ENCODE measurements around the gene RPTN. TPM values are rescaled to one million over a fixed set of nuclear protein-coding genes. Genes with fewer than 3 reads are reported as not detected.
A peak's percentile ranks its signal among the peaks of the same experiment; 100 is the strongest.
"Not testable (repeated sequence)": the region's sequence is repeated elsewhere in the genome, so short reads cannot be mapped to it uniquely, and the experiment has no call there.

RPTN gene
- total RNA-seq, 1 experiment from 2014 or later = not detected

- no peak for DNase-seq (ENCODE audit: low spot score)
These were observed 6.5 kb upstream of the RPTN start for GRCh38 chr1:152165286-152166077.

DNA sequence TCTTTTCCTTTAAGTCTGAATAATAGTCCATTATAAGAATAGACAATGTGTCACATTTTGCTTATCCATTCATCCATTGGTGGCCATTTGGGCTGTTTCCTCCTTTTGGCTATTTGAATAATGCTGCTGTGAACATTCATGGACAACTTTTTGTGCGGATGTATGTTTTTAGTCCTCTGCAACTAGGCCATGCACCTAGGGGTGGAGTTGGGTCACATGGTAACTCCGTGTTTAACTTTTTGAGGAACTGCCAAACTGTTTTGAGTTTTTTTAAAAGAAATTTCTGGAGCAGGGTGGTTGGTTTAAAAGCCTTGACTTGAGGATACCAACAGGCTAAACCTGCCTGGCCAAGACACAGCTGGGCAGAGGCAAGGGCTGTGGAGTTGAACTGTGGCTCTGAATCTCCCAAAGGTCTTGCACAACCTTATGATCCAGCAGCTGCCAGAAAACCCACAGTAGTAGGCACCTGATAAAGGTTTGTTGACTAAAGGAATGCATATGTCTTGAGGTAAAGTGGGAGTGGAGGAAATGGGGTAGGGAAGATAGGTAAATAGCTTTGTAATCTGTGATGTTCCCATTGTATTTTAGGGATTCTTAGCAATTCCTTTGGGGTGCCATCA is 5.6 kb upstream of the RPTN start:
- DNase-seq (ENCODE audit: low spot score) = no peak

GRCh38 chr1:152162792-152163463 is 3.9 kb upstream of the RPTN start:
- no peak for DNase-seq (ENCODE audit: low spot score)

DNA sequence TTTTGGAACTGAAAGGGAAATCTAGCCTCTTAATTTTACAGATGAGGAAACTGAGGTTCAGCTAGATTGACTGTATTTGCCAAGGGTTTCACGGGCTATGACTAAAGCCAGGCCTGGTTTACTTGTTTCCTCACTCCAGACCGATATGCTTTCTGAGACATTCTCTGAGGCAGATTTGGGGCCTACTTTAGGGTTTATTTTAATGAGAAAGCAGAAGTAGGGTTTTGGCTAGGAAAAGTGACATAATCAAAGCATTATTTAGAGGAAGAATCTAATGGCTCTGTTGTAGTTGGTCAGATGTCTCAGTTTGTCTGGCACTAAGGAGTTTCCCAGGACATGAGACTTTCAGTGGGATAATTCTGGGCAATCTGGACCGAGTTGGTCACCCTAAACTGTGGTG is 1.5 kb upstream of the RPTN start:
- no peak for DNase-seq (ENCODE audit: low spot score)

DNA sequence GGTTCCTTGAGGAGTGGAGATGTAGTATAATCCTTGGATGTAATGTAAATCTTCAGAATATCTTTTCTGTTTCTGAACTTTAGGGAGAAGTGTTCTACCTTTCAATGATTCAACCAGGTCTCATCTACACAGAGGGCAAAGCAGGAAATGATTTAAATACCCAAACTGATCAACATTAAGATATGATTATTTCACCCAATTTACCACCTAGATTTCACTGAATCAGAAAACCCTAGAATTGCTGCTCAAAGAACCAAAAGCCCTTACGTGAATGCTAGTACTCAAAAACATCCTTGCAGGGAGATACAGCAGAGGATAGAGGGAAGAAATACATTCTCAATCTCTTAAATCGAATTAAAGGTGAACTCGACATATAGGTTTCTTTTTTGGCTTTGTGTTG is 5.0 kb downstream of the RPTN start:
- no peak for DNase-seq (ENCODE audit: low spot score)

DNA sequence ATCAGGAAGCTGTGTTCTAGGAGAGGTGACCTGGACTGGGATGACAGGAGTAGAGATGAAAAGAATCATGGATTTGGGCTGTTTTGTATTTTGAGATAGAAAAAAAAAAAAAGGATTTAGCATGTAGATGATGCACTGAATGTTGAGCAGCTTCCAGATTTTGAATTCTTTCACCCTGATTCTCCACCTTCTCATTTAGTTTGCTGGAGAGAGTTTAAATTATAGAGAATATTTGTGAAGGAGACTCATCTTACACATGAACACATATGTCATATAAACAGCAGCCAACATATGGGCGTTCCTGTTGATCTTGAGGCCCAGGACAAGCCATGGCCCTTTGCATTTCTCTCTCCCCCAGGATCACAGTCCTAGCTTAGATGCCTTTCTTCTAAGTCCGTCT is 7.4 kb downstream of the RPTN start:
- DNase-seq (ENCODE audit: low spot score) = no peak

GRCh38 chr1:152148981-152149380 is 10.0 kb downstream of the RPTN start:
- no peak for DNase-seq (ENCODE audit: low spot score)

DNA sequence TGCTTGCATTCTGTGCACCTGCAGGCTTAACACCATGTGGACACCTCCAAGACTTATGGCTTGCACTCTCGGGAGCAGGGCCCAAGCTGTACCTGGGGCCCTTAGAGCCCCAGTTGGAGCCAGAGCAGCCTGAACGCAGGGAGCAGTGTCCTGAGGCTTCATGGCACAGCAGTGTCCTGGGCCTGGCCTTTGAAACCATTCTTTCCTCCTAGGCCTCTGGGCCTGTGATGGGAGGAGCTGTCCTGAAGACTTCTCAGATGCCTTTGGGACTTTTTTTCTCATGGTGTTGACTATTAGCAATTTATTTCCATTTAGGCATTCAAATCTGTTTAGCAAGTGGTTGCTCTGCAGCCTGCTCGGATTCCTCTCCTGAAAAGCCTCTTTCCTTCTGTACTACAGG is 11.0 kb downstream of the RPTN start:
- DNase-seq (ENCODE audit: low spot score) = no peak

DNA sequence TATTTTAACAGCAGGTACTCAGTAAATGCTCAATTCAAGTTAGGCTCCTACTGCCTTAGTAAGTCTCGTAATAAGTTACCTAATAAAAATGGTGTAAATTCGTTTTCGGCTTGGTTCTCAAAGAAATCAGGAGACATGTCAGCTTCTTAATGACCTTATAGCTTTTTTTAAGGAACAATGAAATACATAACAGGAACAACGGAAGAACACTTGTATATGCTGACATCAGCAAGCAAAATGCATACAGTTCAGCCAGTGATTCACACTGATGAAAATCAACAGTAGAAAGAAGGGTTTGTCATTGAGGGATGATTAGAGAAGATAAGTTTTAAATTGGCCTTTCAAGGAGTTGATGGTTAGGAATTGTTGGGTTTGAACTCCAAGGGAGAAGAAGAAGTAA is 13.3 kb downstream of the RPTN start:
- DNase-seq (ENCODE audit: low spot score) = no peak

GRCh38 chr1:152144674-152145183 is 14.3 kb downstream of the RPTN start:
- not testable (repeated sequence) for DNase-seq (ENCODE audit: low spot score)

DNA sequence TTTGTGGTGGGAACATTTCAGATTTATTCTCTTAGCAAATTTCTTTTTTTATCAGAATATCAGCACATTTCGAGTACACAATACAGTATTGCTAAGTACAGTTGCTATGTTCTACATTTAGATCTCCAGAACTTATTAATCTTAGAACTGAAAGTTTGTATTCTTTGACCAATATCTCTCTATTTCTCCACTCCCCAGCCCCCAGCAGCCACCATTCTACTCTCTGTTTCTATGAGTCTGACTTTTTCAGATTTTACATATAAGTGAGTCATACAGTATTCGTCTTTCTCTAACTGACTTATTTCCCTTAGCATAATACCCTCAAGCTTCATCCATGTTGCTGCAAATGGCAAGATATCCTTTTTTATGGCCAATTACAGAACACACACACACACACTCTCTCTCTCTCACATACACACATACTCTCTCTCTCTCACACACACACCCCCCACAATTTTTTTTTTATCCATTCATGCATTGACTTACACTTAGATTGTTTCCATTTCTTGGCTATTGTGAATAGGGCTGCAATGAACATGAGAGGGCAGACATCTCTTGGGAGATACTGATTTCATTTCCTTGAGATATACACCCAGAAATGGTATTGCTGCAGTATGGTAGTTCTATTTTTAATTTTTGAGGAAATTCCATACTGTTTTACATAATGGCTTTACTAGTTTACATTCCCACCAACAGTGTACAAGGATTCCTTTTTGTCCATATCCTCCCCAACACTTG is 15.7 kb downstream of the RPTN start:
- no peak for DNase-seq (ENCODE audit: low spot score)

DNA sequence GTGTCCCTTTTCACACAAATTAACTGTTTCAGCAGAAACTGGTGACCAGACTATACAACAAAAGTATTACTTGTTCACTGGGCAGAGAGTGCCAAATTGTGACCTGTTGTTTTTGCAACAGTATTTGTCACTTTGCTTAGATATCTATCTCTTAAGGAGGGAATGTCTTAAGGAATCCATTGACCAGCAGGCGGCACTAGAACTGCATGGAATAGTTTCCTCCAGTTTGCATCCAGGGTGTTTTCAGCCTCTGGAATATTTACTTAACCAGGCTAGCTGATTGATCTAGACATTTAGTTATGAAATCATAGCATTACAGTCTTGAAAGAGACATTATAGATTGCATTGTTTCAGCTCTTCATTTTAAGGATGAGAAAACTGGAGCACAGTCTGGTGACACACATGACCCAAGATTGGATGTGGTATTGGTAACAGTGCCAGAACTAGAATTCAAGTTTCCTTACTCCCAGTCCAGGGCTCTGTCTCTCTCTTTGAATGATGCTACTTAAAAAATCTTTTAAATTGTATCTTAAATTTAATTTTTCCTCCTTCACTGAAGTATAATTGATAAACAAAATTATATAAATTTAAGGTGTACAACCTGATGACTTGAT is 16.9 kb downstream of the RPTN start:
- DNase-seq (ENCODE audit: low spot score) = peak; percentile 62

- no peak for DNase-seq (ENCODE audit: low spot score)
These were observed 21.8 kb downstream of the RPTN start for GRCh38 chr1:152137215-152137614.

DNA sequence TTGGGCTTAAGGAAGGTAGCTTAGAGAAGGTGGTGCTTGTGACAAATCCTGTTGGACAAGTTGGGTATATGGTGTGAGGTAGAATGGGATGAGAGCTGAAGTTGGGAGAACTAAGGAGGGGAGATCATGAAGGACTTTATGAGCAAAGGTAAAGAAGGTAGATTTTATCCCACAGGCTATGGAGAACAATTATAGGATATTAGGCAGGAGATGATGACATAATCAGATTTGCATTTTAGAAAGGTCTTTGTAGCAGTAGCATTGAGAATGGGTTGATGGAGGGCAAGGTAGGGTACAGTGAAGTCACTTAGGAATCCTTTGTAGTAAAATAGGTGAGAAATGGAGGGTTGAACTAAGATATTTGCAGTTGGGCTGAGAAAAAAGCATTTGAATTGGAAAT is 28.8 kb downstream of the RPTN start:
- no peak for DNase-seq (ENCODE audit: low spot score)

- no peak for DNase-seq (ENCODE audit: low spot score)
These were observed 31.4 kb downstream of the RPTN start for GRCh38 chr1:152127673-152128072.

GRCh38 chr1:152125834-152126443 is 33.1 kb downstream of the RPTN start:
- DNase-seq (ENCODE audit: low spot score) = no peak

DNA sequence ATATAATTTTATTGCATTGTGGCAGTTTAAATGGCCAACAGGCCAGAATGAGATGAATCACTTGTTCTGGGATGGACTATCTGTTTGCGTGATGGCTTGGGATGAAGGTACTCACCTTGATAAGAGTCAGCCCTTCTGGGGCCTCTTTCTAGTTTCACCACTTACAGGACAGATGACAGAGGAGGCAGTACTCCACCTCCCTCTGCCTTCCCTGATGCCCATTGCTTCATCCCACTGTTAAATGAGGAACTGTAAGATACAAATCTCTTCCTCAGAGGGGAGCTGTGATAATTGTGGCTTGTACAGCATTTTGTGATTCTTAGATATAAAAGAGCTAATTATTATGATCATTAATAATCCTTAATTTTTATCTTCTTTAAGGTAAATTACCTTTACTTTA is 40.1 kb downstream of the RPTN start:
- no peak for DNase-seq (ENCODE audit: low spot score)

- no peak for DNase-seq (ENCODE audit: low spot score)
These were observed 43.7 kb downstream of the RPTN start, which contains the start of gene TCHH for GRCh38 chr1:152115344-152115743. TSS of gene TCHH (minus strand) at chr1:152115444. CDS start at chr1:152114080, 1,364 bp downstream.

DNA sequence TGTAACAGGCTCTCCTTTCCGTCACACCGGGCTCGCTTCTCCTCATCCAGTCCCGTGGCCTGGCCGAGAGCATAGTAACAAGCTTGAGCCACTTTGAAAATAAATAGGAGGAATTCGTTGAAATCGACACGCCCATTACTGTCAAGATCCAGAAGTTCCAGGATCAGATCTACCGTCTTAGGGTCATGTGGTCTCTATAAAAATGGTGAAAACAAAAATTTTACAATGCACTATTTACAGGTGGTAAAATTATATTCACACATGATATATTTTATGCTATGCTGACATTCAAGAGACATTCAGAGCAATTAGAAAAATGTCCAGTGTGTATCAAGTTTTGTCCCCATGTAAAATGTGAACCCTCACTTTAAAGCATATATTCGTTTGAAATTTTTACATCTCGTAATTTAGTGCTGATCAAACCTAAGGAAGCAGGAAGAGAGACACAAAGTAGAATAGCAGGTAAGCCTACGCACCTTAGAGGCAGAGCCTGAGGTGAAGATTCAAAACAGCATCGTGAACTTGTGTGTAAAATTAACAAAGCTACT is 46.1 kb downstream of the RPTN start:
- no peak for DNase-seq (ENCODE audit: low spot score)

GRCh38 chr1:152112101-152112884 is 46.7 kb downstream of the RPTN start:
- DNase-seq (ENCODE audit: low spot score) = no peak

Measured in H4 (cell line).